CD4-positive, alpha-beta T cell treated with Interferon gamma for 1 hour (primary cell): ENCODE measurements around the gene SEC23B.
"Not testable (repeated sequence)": the region's sequence is repeated elsewhere in the genome, so short reads cannot be mapped to it uniquely, and the experiment has no call there.

Experiments
- DNase-seq: peaks from one replicate; pipeline ENCODE4 v3.0.0-alpha.2; 2020

Gene SEC23B

DNA sequence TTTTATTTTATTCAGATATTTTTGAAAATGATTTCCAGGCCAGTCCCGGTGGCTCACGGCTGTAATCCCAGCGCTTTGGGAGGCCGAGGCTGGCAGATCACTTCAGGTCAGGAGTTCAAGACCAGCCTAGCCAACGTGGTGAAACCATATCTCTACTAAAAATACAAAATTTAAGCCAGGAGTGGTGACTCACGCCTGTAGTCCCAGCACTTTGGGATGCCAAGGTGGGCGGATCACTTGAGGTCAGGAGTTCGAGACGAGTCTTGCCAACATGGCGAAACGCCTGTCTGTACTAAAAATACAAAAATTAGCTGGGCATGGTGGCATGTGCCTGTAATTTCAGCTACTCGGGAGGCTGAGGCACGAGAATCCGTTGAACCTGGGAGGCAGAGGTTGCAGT is 19.0 kb downstream of the SEC23B start:
- DNase-seq: not testable (repeated sequence)

GRCh38 chr20:18527339-18527738 is 19.6 kb downstream of the SEC23B start:
- DNase-seq: no peak

GRCh38 chr20:18527836-18528235 is 20.1 kb downstream of the SEC23B start:
- DNase-seq: no peak

- no peak for DNase-seq
Observed at GRCh38 chr20:18529041-18529440, 21.3 kb downstream of the SEC23B start.

GRCh38 chr20:18532626-18533025 is 24.9 kb downstream of the SEC23B start:
- no peak for DNase-seq

GRCh38 chr20:18533491-18533890 is 25.8 kb downstream of the SEC23B start:
- DNase-seq: no peak

DNA sequence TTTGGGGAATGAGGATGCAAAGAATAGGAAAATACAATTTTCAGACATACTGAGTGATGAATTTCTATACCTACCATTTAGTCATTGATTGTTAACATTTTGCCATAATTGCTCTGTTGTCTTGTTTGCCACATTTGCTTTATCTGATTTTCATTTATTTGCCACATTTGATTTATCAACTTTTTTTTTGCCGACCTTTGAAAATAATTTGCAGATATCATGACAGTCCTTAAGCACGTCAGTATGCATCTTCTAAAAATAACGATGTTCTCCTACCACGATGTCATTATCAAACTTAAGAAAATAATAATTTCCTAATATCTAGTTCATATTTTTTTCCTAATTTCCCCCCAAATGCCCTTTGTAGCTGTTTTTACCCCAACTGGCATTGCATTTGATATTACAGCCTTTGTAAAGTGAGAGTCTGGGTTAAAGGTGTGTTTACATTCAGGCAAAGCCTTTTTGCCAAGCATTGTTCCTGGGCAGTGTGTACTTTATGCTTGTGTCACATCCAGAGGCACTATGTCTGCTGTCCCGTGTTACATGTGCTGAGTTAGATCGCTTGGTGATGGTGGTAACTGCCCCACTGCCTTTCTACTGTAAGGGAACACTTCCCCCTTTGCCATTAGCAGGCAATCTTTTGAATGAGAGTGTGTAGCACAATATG is 26.4 kb downstream of the SEC23B start:
- no peak for DNase-seq

DNA sequence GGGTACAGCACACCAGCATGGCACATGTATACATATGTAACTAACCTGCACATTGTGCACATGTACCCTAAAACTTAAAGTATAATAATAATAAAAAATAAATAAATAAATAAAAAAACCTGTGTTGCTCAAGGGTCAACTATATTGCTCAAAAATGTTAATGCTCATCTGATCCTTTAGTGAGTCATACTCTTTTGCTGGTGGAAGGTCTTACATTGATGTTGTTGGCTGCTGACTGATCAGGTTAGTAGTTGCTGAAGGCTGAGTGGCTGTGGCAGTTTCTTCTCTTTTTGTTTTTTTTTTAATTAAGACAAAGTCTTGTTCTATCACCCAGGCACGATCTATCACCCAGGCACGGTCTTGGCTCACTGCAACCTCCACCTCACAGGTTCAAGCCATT is 29.9 kb downstream of the SEC23B start:
- no peak for DNase-seq

DNA sequence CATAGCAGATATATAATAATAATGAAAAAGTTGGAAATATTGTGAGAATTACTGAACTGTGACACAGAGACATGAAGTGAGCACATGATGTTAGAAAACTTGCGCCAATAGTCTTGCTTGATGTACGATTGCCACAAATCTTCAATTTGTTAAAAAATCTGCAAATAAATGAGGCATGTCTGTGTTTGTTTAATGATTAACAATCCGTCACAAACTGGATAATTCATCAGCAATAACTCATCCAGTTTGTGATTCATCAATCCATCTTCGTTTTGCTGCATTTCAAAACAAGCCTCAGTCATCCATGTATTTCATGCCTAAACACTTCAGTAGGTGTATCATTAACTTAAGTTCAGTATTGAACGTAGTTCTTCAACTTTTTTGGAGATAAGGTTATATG is 34.0 kb downstream of the SEC23B start:
- DNase-seq: no peak

DNA sequence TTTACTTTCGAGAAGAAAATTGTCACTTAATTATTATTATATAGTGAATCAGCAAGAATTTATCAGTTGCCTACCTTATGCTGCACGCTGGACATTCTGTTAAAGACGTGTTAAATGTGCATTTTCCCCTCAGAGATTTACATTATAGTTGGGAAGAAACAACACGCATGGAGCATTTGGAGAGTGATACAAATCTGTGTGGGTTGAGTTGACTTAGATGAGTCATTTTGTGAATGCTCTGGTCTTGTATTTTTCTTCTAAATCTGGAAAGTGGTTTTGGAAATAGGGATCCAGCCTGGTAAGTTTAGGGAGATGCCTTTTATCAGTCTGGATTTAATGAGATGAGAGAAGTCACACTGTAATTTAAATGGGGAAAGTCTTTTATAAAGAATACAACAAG is 35.5 kb downstream of the SEC23B start:
- DNase-seq: no peak

DNA sequence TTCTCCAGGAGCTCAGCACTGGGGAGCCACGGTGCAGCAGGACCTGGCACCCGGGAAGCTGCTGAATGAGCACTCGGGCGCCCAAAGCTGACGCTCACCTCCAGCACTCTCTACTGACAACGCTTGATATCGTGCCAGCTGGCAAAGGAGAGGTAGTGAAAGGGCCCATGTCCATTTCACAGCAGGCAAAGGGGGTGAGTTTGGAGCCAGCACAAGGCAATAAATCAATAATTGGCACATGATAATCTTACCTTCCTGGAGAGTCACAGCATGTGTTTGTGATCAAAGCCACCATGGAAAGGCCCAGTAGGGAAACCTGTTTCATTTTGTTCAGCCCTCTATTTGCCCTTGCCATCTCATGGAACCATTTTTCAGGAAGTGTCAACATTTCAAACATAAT is 36.2 kb downstream of the SEC23B start:
- DNase-seq: no peak

DNA sequence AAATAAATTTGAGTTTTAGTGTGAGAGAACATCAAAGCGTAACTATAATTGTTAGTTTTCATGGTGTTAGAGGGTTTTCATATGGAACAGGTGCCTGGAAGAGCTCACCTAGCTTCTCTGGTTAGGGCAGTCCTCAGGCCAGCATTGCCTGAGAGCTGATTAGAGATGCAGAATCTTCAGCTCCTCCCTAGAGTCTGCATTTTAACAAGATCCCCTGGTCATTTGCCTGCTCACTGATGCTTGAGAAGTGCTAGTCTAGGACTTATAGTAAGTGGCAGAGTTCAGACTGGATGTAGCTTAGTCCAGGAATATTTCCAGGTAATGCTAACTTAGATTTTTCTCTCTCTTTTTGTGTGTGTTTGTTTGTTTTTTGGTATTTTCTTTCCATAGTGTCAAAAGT is 37.8 kb downstream of the SEC23B start:
- no peak for DNase-seq

GRCh38 chr20:18548465-18548864 is 40.7 kb downstream of the SEC23B start:
- DNase-seq: no peak

GRCh38 chr20:18553746-18554145 is 46.0 kb downstream of the SEC23B start:
- no peak for DNase-seq

DNA sequence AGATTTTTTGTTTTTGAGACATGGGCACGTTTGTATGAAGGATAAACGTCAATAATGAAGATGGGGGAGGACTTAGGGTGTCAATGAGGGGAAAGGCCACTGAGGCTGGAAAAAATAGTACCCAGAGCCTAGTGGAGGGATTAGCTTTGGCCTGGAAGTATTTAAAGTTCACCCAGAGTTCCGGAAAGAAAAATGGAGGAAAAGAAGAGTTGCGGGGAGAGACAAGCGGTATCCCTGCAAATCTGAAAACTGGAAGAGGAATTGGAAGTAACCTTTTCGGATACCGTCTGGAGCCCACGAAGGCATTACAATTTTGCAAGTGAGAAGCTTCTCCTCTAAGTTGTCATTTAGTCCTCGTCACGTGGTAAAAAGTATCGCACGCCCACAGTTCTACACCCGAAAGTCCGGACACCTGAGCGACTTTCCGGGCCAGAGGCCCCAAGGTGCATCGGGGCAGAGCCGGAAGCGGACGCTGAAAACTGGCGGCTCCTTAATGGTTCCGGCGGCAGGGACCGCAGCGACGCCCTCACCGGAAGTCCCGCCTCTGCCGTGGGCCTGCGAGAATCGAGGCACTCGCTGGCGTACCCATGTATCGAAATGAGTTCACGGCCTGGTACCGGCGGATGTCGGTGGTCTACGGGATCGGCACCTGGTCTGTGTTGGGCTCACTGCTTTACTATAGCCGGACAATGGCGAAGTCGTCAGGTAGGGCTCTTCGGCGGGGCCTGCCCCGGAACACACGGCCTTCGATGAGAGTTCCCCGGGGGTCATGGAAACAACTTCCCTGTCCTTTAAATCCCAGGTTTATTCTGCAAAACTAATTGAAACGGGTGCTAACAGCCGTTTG is 59.4 kb downstream of the SEC23B start, which contains the start of gene SMIM26:
Gene SMIM26, plus strand, starts transcription at position 541 of the 847 bp plus-strand sequence. Its CDS starts 47 bp downstream, at position 588.
- peak; percentile 93 for DNase-seq

DNA sequence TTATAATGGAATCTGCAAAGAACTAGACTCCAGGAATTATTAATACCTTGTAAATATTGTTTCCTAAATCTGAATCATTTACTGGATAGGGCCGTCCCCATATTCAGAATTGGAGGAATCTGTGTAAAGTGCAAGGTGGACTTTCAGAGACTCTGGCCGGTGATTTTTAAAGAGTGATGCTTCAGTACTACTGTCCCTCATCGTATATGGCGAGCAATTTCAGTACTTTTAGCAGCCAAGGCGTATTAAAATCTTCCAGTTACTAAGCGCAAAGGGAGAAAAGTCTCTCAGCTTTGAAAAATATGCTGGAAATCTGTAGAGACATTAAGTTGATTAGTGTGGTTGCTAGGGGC is 60.0 kb downstream of the SEC23B start:
- DNase-seq: no peak

DNA sequence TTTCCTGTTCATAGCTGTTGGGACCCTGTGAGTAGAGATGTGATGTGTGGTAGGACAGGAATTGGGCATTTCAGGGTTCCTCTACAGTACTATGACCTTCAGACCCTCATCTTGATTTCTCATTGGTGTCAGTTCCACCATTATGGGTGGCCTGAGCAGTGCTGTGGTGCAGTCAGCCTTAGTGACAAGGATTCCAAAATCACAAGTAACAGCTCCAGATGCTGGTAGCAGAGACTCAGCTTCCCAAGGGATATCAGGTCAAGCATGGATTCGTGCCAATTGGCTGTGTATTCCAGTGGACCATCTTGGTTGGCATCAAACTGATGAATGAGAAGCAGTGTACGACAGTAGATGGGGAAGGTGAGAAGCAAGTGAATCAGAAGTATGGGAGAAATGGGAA is 63.3 kb downstream of the SEC23B start:
- no peak for DNase-seq

DNA sequence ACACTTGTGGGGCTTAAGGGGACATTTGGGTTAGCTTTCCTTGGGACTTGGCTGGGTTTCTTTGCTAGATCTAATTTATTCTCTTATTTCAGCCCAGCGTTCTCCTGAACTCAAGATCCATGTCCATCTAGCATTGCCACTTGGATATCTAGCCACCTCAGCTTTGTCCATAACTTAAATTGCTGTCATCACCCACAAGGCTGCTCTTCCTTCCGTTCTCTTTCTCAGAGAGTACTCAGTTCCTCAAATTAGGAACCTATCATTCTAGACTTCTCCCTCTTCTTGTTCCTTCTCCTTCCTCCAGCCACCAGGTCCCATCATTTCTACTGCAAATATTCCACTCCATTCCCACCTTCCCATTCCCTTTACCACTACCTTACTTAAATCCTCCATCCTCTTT is 63.8 kb downstream of the SEC23B start:
- DNase-seq: no peak

DNA sequence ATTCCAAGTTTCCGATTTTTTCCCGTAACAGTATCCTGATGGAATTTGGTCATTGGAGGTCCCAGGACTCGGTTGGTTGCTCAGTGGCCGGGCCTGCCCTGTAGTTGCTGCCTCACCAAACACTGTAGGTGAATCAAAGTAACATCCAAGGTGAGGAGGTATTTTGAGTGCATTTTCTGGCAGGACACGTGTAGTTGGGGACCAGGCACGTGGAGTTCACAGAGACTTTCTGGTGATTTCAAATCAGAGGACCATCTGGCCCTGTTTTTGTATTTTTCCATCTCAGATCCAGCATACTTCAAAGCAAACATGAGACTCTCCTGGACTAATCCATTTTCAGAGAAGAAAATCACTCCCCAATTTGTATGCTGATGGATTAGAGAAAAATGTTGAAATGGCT is 70.2 kb downstream of the SEC23B start:
- no peak for DNase-seq

- DNase-seq: no peak
Observed at GRCh38 chr20:18578581-18578980, 70.8 kb downstream of the SEC23B start.

DNA sequence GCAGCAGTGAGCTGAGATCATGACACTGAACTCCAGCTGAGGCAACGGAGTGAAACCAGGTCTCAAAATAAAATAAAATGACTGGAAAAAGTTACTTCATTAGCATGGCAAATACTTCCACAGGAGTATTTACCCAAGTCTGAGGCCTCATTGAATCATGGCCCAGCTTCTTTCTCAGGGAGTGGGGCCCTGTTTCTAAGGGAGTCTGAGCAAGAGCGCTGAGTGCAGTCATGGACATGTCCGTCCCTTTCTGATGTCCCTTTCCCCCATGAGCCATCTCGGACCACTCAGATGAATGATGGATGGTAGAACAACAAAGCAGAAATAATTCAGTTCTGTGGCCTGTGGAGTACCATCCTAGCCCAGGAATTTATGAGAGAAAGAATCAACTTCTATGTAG is 72.3 kb downstream of the SEC23B start:
- no peak for DNase-seq

GRCh38 chr20:18585134-18585533 is 77.4 kb downstream of the SEC23B start:
- no peak for DNase-seq

- peak; percentile 85 for DNase-seq
Observed at GRCh38 chr20:18587665-18588573, 80.2 kb downstream of the SEC23B start, which contains the start of gene DTD1. DTD1 (plus strand) TSS chr20:18588054; CDS start chr20:18588073, 19 bp downstream.
